Activated CD4-positive, alpha-beta T cell treated with anti-CD3 and anti-CD28 coated beads, Interleukin-2, Interleukin-4, amounts not matched to agents 100 ng/mL and 50 ng/mL, durations not matched to agents 16 hours and 8 hours (primary cell): ENCODE data around the gene FNDC8.
"Not testable (repeated sequence)": the region's sequence is repeated elsewhere in the genome, so short reads cannot be mapped to it uniquely, and the experiment has no call there.

Experiments used
- DNase-seq: peaks from one replicate; pipeline ENCODE4 v3.0.0-alpha.2; 2020; ENCODE audit warnings: low spot score

The FNDC8 gene

GRCh38 chr17:35095741-35096140, 25.7 kb upstream of the FNDC8 start:
- DNase-seq = no peak

- no peak for DNase-seq
These were observed 23.6 kb upstream of the FNDC8 start for GRCh38 chr17:35097776-35098175.

- DNase-seq = no peak
These were observed 21.5 kb upstream of the FNDC8 start for GRCh38 chr17:35099908-35100307.

GRCh38 chr17:35101036-35101435, 20.4 kb upstream of the FNDC8 start:
- no peak for DNase-seq

- no peak for DNase-seq
These were observed 19.7 kb upstream of the FNDC8 start for GRCh38 chr17:35101725-35102124.

GRCh38 chr17:35103271-35103670, 18.1 kb upstream of the FNDC8 start:
- no peak for DNase-seq

- DNase-seq = no peak
These were observed 16.5 kb upstream of the FNDC8 start for GRCh38 chr17:35104844-35105450.

- DNase-seq = not testable (repeated sequence)
These were observed 10.6 kb upstream of the FNDC8 start for GRCh38 chr17:35110791-35111190.

GRCh38 chr17:35116845-35117244, 4.6 kb upstream of the FNDC8 start:
- DNase-seq = no peak

GRCh38 chr17:35117984-35118383, 3.4 kb upstream of the FNDC8 start:
- DNase-seq = peak; percentile 57

GRCh38 chr17:35119370-35120165, 1.8 kb upstream of the FNDC8 start, which contains the start of gene RAD51D:
Gene RAD51D, minus strand, starts transcription at chr17:35119860. Its CDS starts 247 bp downstream, at chr17:35119613.
- DNase-seq = peak; percentile 82

- no peak for DNase-seq
These were observed 6.5 kb downstream of the FNDC8 start for GRCh38 chr17:35127751-35128514.

- DNase-seq = no peak
These were observed 7.9 kb downstream of the FNDC8 start for GRCh38 chr17:35129154-35129972.

GRCh38 chr17:35129973-35130351, 8.5 kb downstream of the FNDC8 start:
- peak; percentile 33 for DNase-seq

- DNase-seq = no peak
These were observed 9.0 kb downstream of the FNDC8 start for GRCh38 chr17:35130392-35130791.

- no peak for DNase-seq
These were observed 10.7 kb downstream of the FNDC8 start for GRCh38 chr17:35132099-35132498.

- DNase-seq = no peak
These were observed 11.6 kb downstream of the FNDC8 start for GRCh38 chr17:35132816-35133550.

- no peak for DNase-seq
These were observed 13.9 kb downstream of the FNDC8 start for GRCh38 chr17:35135322-35135721.

GRCh38 chr17:35138218-35138617, 16.8 kb downstream of the FNDC8 start:
- no peak for DNase-seq

GRCh38 chr17:35141681-35142466, 20.5 kb downstream of the FNDC8 start, which contains the start of gene NLE1:
Gene NLE1, minus strand, starts transcription at chr17:35142303. Its CDS starts 28 bp downstream, at chr17:35142275.
- DNase-seq = peak; percentile 91
